Activated CD4-positive, alpha-beta T cell treated with anti-CD3 and anti-CD28 coated beads for 36 hours (primary cell): ENCODE results near the gene NTS. TPM values are rescaled to one million over a fixed set of nuclear protein-coding genes. Genes with fewer than 3 reads are reported as not detected.
A peak's percentile ranks its signal among the peaks of the same experiment; 100 is the strongest.

Experiments
- ATAC-seq: fragments of 200-7000 bp; cut with Tn5 transposase; one replicate; pipeline ENCODE4 v1.10.0; 2021; ENCODE audit warnings: mild to moderate bottlenecking, moderate library complexity
- CTCF ChIA-PET: fragments of 350-600 bp; sonication (Branson Sonifier 250); formaldehyde crosslinking; loops from one replicate; lab custom pipeline; 2021; ENCODE audit warnings: antibody characterized with exemption; lab: Charles Lee
- POLR2A ChIA-PET: fragments of 350-600 bp; sonication (Branson Sonifier 250); formaldehyde crosslinking; loops from one replicate; lab custom pipeline; 2021; ENCODE audit warnings: antibody characterized with exemption, inconsistent platforms; lab: Charles Lee
- DNase-seq: peaks from one replicate; pipeline ENCODE4 v3.0.0-alpha.2; 2020
- H3K27ac Mint-ChIP-seq: one replicate; pipeline ENCODE4 v1.8.0; 2021; ENCODE audit warnings: mixed read lengths
- H3K27me3 Mint-ChIP-seq: one replicate; pipeline ENCODE4 v1.8.0; 2021; ENCODE audit warnings: mixed read lengths
- H3K36me3 Mint-ChIP-seq: one replicate; pipeline ENCODE4 v1.8.0; 2021; ENCODE audit warnings: low read depth, mixed read lengths
- H3K4me1 Mint-ChIP-seq: one replicate; pipeline ENCODE4 v1.8.0; 2021; ENCODE audit warnings: mixed read lengths
- H3K4me3 Mint-ChIP-seq: one replicate; pipeline ENCODE4 v1.8.0; 2021; ENCODE audit warnings: mild to moderate bottlenecking, moderate library complexity, mixed read lengths
- H3K9me3 Mint-ChIP-seq: one replicate; pipeline ENCODE4 v1.8.0; 2021; ENCODE audit warnings: low read depth, mixed read lengths
- intact Hi-C, 2 experiments: fragments of 100-400 bp; cut with DNase I in 1 of 2; cut with micrococcal nuclease in 1 of 2; formaldehyde crosslinking; loops; one replicate each; pipeline versions ENCODE4 v1.14.2 to v1.15.1; 2022 to 2024; cut with DNase I, micrococcal nuclease
- total RNA-seq, 2 experiments: library from RNA; stranded (reverse); gene quantifications; one replicate each; pipeline ENCODE4 v1.2.3, GENCODE V29; 2021

Gene NTS
- total RNA-seq, 2 experiments from 2014 or later: not detected

- peaks cover 2% of the 10 kb centered on the region for H3K9me3 Mint-ChIP-seq
- no peaks in the 10 kb centered on the region for H3K27me3 Mint-ChIP-seq
- H3K4me3 Mint-ChIP-seq: no peak overlapping the region
- H3K27ac Mint-ChIP-seq: no peak overlapping the region
- POLR2A ChIA-PET: no interaction called here
- DNase-seq: no peak
- H3K4me1 Mint-ChIP-seq: no peaks in the 10 kb centered on the region
- CTCF ChIA-PET: interaction anchor here (1.4 to 1.5 kb wide), 2 partner anchors 9 to 12 kb away, joined by 4 read pairs; no protein-coding TSS in a partner anchor
- no peaks in the 10 kb centered on the region for H3K36me3 Mint-ChIP-seq
- intact Hi-C loops: no loop called here
- ATAC-seq: no peak
Measured at GRCh38 chr12:85855305-85855704, 18.8 kb upstream of the NTS start.

- H3K4me3 Mint-ChIP-seq: no peak overlapping the region
- POLR2A ChIA-PET: no interaction called here
- ATAC-seq (no peak), DNase-seq (no peak)
- intact Hi-C loops: no loop called here
- CTCF ChIA-PET: interaction anchor here (0.6 kb wide), 1 partner anchor 852 kb away, joined by 3 read pairs; no protein-coding TSS in a partner anchor
- H3K36me3 Mint-ChIP-seq: no peaks in the 10 kb centered on the region
- H3K4me1 Mint-ChIP-seq: no peaks in the 10 kb centered on the region
- peaks cover 2% of the 10 kb centered on the region for H3K9me3 Mint-ChIP-seq
- no peak overlapping the region for H3K27ac Mint-ChIP-seq
- no peaks in the 10 kb centered on the region for H3K27me3 Mint-ChIP-seq
Measured at GRCh38 chr12:85856966-85857365, 17.1 kb upstream of the NTS start.

- no peaks in the 10 kb centered on the region for H3K36me3 Mint-ChIP-seq
- H3K4me3 Mint-ChIP-seq: no peak overlapping the region
- CTCF ChIA-PET: interaction anchor here (1.0 kb wide), 1 partner anchor 397 kb away, joined by 4 read pairs; no protein-coding TSS in a partner anchor
- H3K4me1 Mint-ChIP-seq: no peaks in the 10 kb centered on the region
- no peaks in the 10 kb centered on the region for H3K27me3 Mint-ChIP-seq
- H3K27ac Mint-ChIP-seq: no peak overlapping the region
- POLR2A ChIA-PET: no interaction called here
- DNase-seq (no peak), ATAC-seq (no peak)
- no peaks in the 10 kb centered on the region for H3K9me3 Mint-ChIP-seq
- intact Hi-C loops: loop anchor here in 1 of 2 experiments (5.0 kb wide), 1 partner anchor 789 kb away; no protein-coding TSS in a partner anchor
Measured at GRCh38 chr12:85865890-85866289, 8.2 kb upstream of the NTS start.

- intact Hi-C loops: loop anchor here (1.0 to 5.0 kb wide), 3 partner anchors 292 to 790 kb away; no protein-coding TSS in a partner anchor
- H3K27me3 Mint-ChIP-seq: no peaks in the 10 kb centered on the region
- CTCF ChIA-PET: interaction anchor here (0.7 to 2.0 kb wide), 13 partner anchors 8 to 738 kb away, joined by 3 to 10 read pairs (median 3); no protein-coding TSS in a partner anchor
- peak; percentile 30 for DNase-seq
- no peaks in the 10 kb centered on the region for H3K9me3 Mint-ChIP-seq
- no peak overlapping the region for H3K4me3 Mint-ChIP-seq
- POLR2A ChIA-PET: interaction anchor here (0.6 kb wide), 1 partner anchor 111 kb away, joined by 3 read pairs; no protein-coding TSS in a partner anchor
- ATAC-seq: peak; percentile 30
- no peaks in the 10 kb centered on the region for H3K4me1 Mint-ChIP-seq
- H3K36me3 Mint-ChIP-seq: no peaks in the 10 kb centered on the region
- no peak overlapping the region for H3K27ac Mint-ChIP-seq
Measured at GRCh38 chr12:85866986-85867776, 6.9 kb upstream of the NTS start.

- ATAC-seq: no peak
- no peak for DNase-seq
- POLR2A ChIA-PET: no interaction called here
- CTCF ChIA-PET: interaction anchor here (0.6 kb wide), 1 partner anchor 138 kb away, joined by 3 read pairs; no protein-coding TSS in a partner anchor
- intact Hi-C loops: loop anchor here (1.0 to 5.0 kb wide), 5 partner anchors 297 to 995 kb away; no protein-coding TSS in a partner anchor
- Mint-ChIP-seq H3K36me3 (no peaks in the 10 kb centered on the region), H3K4me1 (no peaks in the 10 kb centered on the region), H3K4me3 (no peak overlapping the region), H3K27ac (no peak overlapping the region), H3K9me3 (no peaks in the 10 kb centered on the region), H3K27me3 (no peaks in the 10 kb centered on the region)
Measured at GRCh38 chr12:85872497-85873091, 1.5 kb upstream of the NTS start.

GRCh38 chr12:85877459-85877858, 3.4 kb downstream of the NTS start:
- ATAC-seq: no peak
- CTCF ChIA-PET: no interaction called here

DNA sequence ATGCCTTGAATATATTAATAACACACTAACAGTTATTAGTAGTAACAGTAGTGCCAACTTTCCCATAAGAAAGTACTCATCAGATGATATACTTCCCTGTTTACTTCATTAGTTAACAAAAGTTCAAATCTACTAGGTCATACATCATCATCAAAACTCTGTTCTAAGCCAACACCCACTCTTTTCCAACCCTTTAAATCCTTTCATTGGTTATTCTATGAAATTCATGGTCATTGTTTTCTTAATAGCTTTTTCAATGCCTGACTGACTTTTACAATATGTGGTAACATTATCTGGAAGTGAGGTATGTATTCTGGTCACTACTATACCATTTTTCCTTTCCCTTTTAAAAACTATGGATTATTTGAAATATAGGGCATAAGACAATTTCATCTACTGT, 9.7 kb downstream of the NTS start:
- intact Hi-C loops: no loop called here
- ChIA-PET POLR2A (no interaction called here), CTCF (no interaction called here)
- H3K9me3 Mint-ChIP-seq: no peaks in the 10 kb centered on the region
- DNase-seq: no peak
- no peak overlapping the region for H3K27ac Mint-ChIP-seq
- no peaks in the 10 kb centered on the region for H3K4me1 Mint-ChIP-seq
- H3K27me3 Mint-ChIP-seq: peaks cover 6% of the 10 kb centered on the region
- H3K36me3 Mint-ChIP-seq: no peaks in the 10 kb centered on the region
- no peak overlapping the region for H3K4me3 Mint-ChIP-seq
- no peak for ATAC-seq

More at GRCh38 chr12:85877459-85877858, 3.4 kb downstream of the NTS start:
- no peaks in the 10 kb centered on the region for H3K27me3 Mint-ChIP-seq
- POLR2A ChIA-PET: no interaction called here
- H3K36me3 Mint-ChIP-seq: no peaks in the 10 kb centered on the region
- DNase-seq: no peak
- no peaks in the 10 kb centered on the region for H3K9me3 Mint-ChIP-seq
- no peak overlapping the region for H3K27ac Mint-ChIP-seq
- no peak overlapping the region for H3K4me3 Mint-ChIP-seq
- intact Hi-C loops: no loop called here
- no peaks in the 10 kb centered on the region for H3K4me1 Mint-ChIP-seq

GRCh38 chr12:85894653-85895052, 20.6 kb downstream of the NTS start:
- intact Hi-C loops: no loop called here
- ChIA-PET POLR2A (no interaction called here), CTCF (no interaction called here)
- Mint-ChIP-seq H3K4me1 (no peaks in the 10 kb centered on the region), H3K27me3 (peaks cover 2% of the 10 kb centered on the region), H3K4me3 (no peak overlapping the region), H3K27ac (no peak overlapping the region), H3K9me3 (no peaks in the 10 kb centered on the region), H3K36me3 (no peaks in the 10 kb centered on the region)
- DNase-seq (no peak), ATAC-seq (no peak)

DNA sequence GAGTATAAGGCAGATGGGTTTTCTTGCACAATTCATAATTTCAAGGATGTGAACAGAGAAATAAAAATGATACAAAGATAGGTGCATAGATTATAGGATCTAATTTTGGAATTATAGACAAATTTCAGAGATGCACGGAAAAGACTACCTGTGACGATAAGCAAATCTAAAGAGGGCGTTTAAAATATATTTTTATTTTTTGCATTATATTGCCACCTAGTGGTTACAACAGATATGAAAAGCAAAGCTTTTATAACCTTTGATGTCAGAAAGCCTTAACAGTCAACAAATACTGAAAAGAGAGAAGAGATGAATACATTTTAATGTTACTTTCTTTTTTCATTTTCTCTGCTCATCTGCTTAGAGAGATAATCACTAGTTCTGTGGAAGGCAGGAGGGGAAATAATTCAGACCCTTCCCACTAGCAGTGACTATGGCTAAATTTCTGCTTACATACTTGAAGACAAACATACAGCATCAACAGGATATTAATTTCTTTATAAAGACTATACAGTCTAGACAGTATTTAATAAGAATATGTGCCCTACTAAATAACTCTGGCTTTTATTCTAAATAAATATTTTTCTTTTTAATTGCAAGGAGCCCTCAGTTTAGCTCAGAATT, 46.3 kb downstream of the NTS start:
- Mint-ChIP-seq H3K4me1 (no peaks in the 10 kb centered on the region), H3K27me3 (no peaks in the 10 kb centered on the region), H3K36me3 (no peaks in the 10 kb centered on the region), H3K27ac (no peak overlapping the region), H3K9me3 (no peaks in the 10 kb centered on the region), H3K4me3 (no peak overlapping the region)
- ChIA-PET CTCF (interaction anchor here (0.7 to 1.8 kb wide), 17 partner anchors 13 to 1046 kb away, joined by 3 to 10 read pairs (median 3); partner anchors contain the start of gene LRRIQ1), POLR2A (interaction anchor here (0.6 kb wide), 1 partner anchor 611 kb away, joined by 4 read pairs; no protein-coding TSS in a partner anchor)
- DNase-seq: no peak
- ATAC-seq: peak; percentile 39
- intact Hi-C loops: loop anchor here (1.0 to 10.0 kb wide), 6 partner anchors 343 to 1924 kb away; no protein-coding TSS in a partner anchor

DNA sequence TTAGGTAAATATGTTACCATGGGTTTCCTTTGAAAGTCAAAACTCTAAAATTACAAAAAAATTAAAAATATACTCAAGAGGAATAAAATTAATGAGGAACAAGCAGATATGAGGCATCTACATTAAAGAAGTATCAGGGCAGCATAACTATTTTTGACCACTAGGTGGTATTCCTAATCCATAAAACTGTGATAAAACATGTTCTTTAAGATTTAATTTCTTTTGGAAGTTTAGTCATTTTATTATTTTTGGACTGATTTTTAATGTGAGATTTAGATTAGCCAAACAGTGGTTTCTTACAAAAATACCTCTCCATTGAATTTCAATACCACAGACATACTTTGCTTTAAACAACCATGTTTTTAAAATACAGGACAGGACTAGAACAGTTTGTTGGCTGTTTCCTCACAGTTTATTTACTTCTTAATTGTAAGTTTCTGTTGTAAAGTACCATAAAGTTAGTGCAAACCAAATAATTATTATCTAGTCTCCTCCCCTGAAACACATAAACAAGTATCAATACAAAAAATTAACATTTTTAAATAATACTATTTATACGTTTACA, 49.8 kb downstream of the NTS start:
- intact Hi-C loops: loop anchor here (2.0 to 10.0 kb wide), 5 partner anchors 347 to 1925 kb away; no protein-coding TSS in a partner anchor
- POLR2A ChIA-PET: no interaction called here
- CTCF ChIA-PET: interaction anchor here (0.6 to 1.6 kb wide), 6 partner anchors 12 to 1924 kb away, joined by 3 to 7 read pairs (median 3); no protein-coding TSS in a partner anchor
- DNase-seq: no peak
- Mint-ChIP-seq H3K4me1 (no peaks in the 10 kb centered on the region), H3K27me3 (no peaks in the 10 kb centered on the region), H3K27ac (no peak overlapping the region), H3K36me3 (no peaks in the 10 kb centered on the region), H3K4me3 (no peak overlapping the region), H3K9me3 (no peaks in the 10 kb centered on the region)
- no peak for ATAC-seq

DNA sequence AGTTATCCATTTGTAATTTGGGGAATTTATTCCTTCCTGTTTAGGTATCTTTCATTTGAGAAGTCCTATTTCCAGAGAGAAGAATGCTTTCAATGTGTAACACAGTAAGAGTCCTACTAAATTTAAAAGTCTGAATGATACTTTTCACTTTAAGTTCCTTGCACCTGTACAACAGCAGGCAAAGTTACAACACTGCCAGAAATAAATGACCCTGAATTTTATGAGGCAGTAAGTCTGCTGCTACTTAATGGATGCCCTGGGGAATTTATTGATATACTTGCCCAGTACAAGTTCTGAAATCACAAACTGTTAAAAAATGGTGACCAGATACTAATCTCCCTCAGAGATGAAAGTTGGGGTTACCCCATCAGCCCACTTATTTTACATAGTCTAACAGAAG, 53.1 kb downstream of the NTS start:
- Mint-ChIP-seq H3K9me3 (no peaks in the 10 kb centered on the region), H3K4me3 (no peak overlapping the region), H3K27me3 (no peaks in the 10 kb centered on the region), H3K27ac (no peak overlapping the region), H3K36me3 (no peaks in the 10 kb centered on the region), H3K4me1 (no peaks in the 10 kb centered on the region)
- intact Hi-C loops: loop anchor here in 1 of 2 experiments (10.0 kb wide), 1 partner anchor 1918 kb away; no protein-coding TSS in a partner anchor
- no peak for DNase-seq
- ChIA-PET POLR2A (no interaction called here), CTCF (no interaction called here)
- ATAC-seq: no peak
